ENCODE measurements around the gene SLC13A3. TPM values are rescaled to one million over a fixed set of nuclear protein-coding genes. Genes with fewer than 3 reads are reported as not detected.

SLC13A3 gene
- total RNA-seq, 3 donors from 2014 or later (not counting 1 experiment from before 2014, with no cell fraction given): 0.63 TPM; not detected in 1

DNA sequence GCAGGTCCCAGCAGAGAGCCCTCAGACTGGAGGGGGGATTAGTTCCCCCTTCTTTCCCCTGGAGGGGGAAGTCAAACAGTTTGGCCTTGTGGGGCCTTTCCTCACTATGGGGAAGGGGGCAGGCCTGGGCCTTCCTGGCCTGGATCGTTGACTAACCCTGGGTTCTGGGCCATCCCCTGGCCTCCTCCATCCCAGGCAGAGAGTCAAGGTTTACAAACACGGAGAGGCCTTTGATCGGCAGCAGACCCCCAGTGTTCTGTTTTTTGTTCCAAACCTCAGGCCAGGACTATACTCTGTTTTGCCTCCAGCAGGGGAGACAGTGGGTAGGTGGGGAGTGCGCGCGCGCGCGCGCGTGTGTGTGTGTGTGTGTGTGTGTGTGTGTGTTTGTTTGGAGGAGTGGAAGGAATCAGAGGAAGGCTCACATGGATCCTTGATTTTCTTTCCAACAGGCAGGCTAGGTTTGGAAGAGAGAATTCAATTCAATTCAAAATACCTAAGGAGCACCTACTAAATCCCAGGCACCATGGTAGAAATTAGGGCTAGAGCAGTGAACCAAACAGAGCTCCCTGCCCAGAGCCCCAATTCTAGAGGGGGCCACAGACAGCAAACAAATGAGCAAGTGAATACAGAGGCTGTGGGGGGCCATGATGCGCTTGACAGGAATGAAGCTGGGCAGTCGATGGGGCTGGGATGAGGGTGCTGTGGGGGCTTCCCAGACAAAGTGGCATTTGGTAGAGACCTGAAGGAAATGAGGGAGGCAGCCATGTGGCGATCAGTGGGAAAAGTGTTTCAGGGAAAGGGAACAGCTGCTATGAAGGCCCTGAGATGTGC, 23.2 kb upstream of the SLC13A3 start:
- Mint-ChIP-seq H3K4me1 (no peaks in the 10 kb centered on the region), H3K9me3 (no peaks in the 10 kb centered on the region), H3K4me3 (no peak overlapping the region), H3K27me3 (ENCODE audit: low read depth in 2 of 2) (no peaks in the 10 kb centered on the region), H3K27ac (no peak overlapping the region), H3K36me3 (no peaks in the 10 kb centered on the region)
- no peaks in the 10 kb centered on the region for H3K36me3 ChIP-seq (ENCODE audit: control insufficient read depth, insufficient read depth, low read length)
- DNase-seq: no peak
- no peaks in the 10 kb centered on the region for H3K4me1 ChIP-seq (ENCODE audit: control insufficient read depth, insufficient read depth, low read length)
- peaks cover 4% of the 10 kb centered on the region for H3K9me3 ChIP-seq (ENCODE audit: control insufficient read depth, insufficient read depth, low read length)
- no peak for ATAC-seq
- intact Hi-C loops (cut with micrococcal nuclease): no loop called here
- no peak overlapping the region for H3K27ac ChIP-seq (ENCODE audit: low read length)
- whole genome bisulfite sequencing (ENCODE audit: insufficient coverage): 81% methylated on average over 14 of the region's 14 CpGs
- H3K4me3 ChIP-seq (ENCODE audit: low read length): no peak overlapping the region
- TF ChIP-seq, protein P1, sequence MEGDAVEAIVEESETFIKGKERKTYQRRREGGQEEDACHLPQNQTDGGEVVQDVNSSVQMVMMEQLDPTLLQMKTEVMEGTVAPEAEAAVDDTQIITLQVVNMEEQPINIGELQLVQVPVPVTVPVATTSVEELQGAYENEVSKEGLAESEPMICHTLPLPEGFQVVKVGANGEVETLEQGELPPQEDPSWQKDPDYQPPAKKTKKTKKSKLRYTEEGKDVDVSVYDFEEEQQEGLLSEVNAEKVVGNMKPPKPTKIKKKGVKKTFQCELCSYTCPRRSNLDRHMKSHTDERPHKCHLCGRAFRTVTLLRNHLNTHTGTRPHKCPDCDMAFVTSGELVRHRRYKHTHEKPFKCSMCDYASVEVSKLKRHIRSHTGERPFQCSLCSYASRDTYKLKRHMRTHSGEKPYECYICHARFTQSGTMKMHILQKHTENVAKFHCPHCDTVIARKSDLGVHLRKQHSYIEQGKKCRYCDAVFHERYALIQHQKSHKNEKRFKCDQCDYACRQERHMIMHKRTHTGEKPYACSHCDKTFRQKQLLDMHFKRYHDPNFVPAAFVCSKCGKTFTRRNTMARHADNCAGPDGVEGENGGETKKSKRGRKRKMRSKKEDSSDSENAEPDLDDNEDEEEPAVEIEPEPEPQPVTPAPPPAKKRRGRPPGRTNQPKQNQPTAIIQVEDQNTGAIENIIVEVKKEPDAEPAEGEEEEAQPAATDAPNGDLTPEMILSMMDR (IDR thresholded peaks at IDR 0.05): no peak
- H3K27me3 ChIP-seq (ENCODE audit: control insufficient read depth, insufficient read depth, low read length): no peaks in the 10 kb centered on the region

DNA sequence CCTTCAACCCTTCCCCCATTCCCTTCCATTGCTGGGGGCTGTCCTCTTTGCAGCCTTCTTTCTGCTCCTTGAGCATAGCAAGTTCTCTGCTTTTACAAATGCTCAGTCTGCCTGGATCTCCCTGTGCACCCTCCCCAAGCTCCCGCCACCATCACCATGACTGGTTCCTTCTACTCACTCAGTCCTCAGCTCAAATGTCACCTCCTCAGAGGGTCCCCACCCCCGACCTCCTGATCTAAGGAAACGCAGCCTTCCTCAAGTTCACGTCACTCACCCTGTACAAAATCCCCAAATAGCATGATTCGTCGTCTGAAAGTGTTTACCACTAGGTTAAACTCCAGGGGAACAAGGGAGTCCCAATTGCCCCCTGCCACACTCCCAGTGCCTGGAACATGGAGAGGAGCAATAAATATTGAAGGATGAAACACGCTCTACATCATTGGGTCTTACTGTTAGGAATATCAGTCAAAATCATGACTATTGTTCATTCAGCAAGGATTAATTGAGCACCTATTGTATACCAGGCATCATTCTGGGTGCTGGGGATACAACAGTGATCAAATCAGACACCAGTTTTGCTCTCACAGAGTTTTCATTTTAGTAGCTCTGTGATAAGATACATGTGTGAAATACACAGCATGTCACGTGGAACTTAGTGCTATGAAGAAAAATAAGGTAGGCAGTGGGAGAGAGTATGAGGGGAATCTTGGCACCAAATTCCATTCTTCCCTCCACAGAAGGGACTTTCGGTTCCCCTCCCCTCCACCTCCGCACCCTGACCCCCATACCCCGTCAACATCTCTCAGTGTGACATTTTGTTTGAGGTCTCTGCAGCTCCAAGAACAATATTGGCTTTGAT, 22.4 kb upstream of the SLC13A3 start:
- Histone ChIP-seq H3K4me1 (ENCODE audit: control insufficient read depth, insufficient read depth, low read length) (no peaks in the 10 kb centered on the region), H3K4me3 (ENCODE audit: low read length) (no peak overlapping the region), H3K27me3 (ENCODE audit: control insufficient read depth, insufficient read depth, low read length) (no peaks in the 10 kb centered on the region), H3K27ac (ENCODE audit: low read length) (no peak overlapping the region), H3K36me3 (ENCODE audit: control insufficient read depth, insufficient read depth, low read length) (no peaks in the 10 kb centered on the region), H3K9me3 (ENCODE audit: control insufficient read depth, insufficient read depth, low read length) (peaks cover 4% of the 10 kb centered on the region)
- ATAC-seq: no peak
- Mint-ChIP-seq H3K27ac (no peak overlapping the region), H3K4me1 (no peaks in the 10 kb centered on the region), H3K4me3 (no peak overlapping the region), H3K27me3 (ENCODE audit: low read depth in 2 of 2) (no peaks in the 10 kb centered on the region), H3K36me3 (no peaks in the 10 kb centered on the region), H3K9me3 (no peaks in the 10 kb centered on the region)
- no peak for DNase-seq
- TF ChIP-seq, protein P1 (IDR thresholded peaks at IDR 0.05): no peak
- intact Hi-C loops (cut with micrococcal nuclease): no loop called here
- WGBS (ENCODE audit: insufficient coverage): 89% methylated on average over 8 of the region's 11 CpGs

DNA sequence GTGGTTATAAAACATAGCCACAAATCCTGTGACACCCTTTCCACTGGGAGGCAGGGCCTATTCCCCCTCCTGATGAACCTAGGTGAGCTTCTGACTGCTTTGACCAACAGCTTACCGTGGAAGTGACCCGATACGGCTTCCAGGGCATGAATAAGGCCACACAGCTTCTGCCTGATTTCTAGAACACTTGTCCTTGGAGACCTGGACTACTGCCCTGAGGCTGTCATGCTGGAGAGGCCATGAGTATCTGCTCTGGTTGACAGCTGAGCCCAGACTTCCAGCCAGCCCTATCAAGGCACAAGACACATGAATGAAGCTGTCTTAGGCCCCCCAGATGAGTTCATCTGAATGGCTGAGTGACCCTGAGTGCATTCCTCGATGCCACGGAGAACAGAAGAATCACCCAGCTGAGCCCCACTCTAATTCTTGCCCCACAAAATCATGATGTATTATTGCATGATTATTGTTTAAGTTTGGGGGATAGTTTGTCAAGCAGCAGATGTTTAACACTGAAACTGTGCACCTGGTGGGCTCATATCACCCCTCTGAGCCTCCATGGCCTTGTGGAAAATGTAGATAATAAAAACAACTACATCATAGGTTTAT, 21.4 kb upstream of the SLC13A3 start:
- Histone ChIP-seq H3K9me3 (ENCODE audit: control insufficient read depth, insufficient read depth, low read length) (peaks cover 4% of the 10 kb centered on the region), H3K27ac (ENCODE audit: low read length) (no peak overlapping the region), H3K27me3 (ENCODE audit: control insufficient read depth, insufficient read depth, low read length) (no peaks in the 10 kb centered on the region), H3K36me3 (ENCODE audit: control insufficient read depth, insufficient read depth, low read length) (no peaks in the 10 kb centered on the region), H3K4me3 (ENCODE audit: low read length) (no peak overlapping the region), H3K4me1 (ENCODE audit: control insufficient read depth, insufficient read depth, low read length) (no peaks in the 10 kb centered on the region)
- Mint-ChIP-seq H3K27ac (no peak overlapping the region), H3K4me3 (no peak overlapping the region), H3K27me3 (ENCODE audit: low read depth in 2 of 2) (no peaks in the 10 kb centered on the region), H3K4me1 (no peaks in the 10 kb centered on the region), H3K36me3 (no peaks in the 10 kb centered on the region), H3K9me3 (no peaks in the 10 kb centered on the region)
- 99% methylated on average over 5 of the region's 5 CpGs for WGBS (ENCODE audit: insufficient coverage)
- TF ChIP-seq, protein P1 (IDR thresholded peaks at IDR 0.05): no peak
- ATAC-seq: no peak
- DNase-seq: no peak
- intact Hi-C loops (cut with micrococcal nuclease): no loop called here

Data from natural killer cell (primary cell).